SK-N-SH (cell line): Measurements from ENCODE around the gene MXI1.

Source experiments
- EZH2phosphoT487 ChIP-seq: fragments of 200-600 bp; sonication (generic); IDR thresholded peaks from 2 replicates; pipeline ENCODE4 v1.6.1; 2017; ENCODE audit warnings: low read depth, mixed run types, mild to moderate bottlenecking, antibody characterized with exemption, moderate library complexity, borderline replicate concordance
- GABPA ChIP-seq: IDR thresholded peaks from 2 replicates; pipeline ENCODE4 v1.4.0; 2012; ENCODE audit warnings: low read depth, mild to moderate bottlenecking
- RAD21 ChIP-seq: IDR thresholded peaks from 2 replicates; pipeline ENCODE4 v1.6.1; 2012; ENCODE audit warnings: mild to moderate bottlenecking, low read length
- TAF1 ChIP-seq: IDR thresholded peaks from 2 replicates; pipeline ENCODE4 v1.6.1; 2012; ENCODE audit warnings: low read depth, mild to moderate bottlenecking, low read length, moderate library complexity, borderline replicate concordance
- TF ChIP-seq, protein P1 (sequence below): IDR thresholded peaks from 2 replicates; pipeline ENCODE4 v1.4.0; 2012; ENCODE audit warnings: low read depth, borderline replicate concordance

- no peak for TF ChIP-seq GABPA
- TF ChIP-seq EZH2phosphoT487: no peak
- TF ChIP-seq, protein P1, sequence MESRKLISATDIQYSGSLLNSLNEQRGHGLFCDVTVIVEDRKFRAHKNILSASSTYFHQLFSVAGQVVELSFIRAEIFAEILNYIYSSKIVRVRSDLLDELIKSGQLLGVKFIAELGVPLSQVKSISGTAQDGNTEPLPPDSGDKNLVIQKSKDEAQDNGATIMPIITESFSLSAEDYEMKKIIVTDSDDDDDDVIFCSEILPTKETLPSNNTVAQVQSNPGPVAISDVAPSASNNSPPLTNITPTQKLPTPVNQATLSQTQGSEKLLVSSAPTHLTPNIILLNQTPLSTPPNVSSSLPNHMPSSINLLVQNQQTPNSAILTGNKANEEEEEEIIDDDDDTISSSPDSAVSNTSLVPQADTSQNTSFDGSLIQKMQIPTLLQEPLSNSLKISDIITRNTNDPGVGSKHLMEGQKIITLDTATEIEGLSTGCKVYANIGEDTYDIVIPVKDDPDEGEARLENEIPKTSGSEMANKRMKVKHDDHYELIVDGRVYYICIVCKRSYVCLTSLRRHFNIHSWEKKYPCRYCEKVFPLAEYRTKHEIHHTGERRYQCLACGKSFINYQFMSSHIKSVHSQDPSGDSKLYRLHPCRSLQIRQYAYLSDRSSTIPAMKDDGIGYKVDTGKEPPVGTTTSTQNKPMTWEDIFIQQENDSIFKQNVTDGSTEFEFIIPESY: no peak
- TF ChIP-seq TAF1: no peak
- no peak for TF ChIP-seq RAD21
Measured at GRCh38 chr10:110216240-110216639, 8.8 kb downstream of the MXI1 start.
